GM12878 (cell line): ENCODE results near the gene CCR2. TPM values are rescaled to one million over a fixed set of nuclear protein-coding genes. Genes with fewer than 3 reads are reported as not detected.

Experiments
- ATAC-seq: fragments of 200-7000 bp; cut with Tn5 transposase; 3 replicates; pipeline ENCODE4 v1.9.1; 2020; ENCODE audit warnings: mild to moderate bottlenecking, moderate library complexity
- BruUV-seq: library from RNA; stranded (reverse); fragments of 400-500 nt; replicated peaks from 2 replicates; lab custom pipeline; 2021; lab: Mats Ljungman, UMichigan
- CTCF ChIA-PET: fragments of 300-600 bp; sonication (Branson Sonifier 250); formaldehyde crosslinking; extraction: SDS; loops from one replicate; lab custom pipeline; 2021; ENCODE audit warnings: inconsistent platforms; lab: Yijun Ruan, JAX
- POLR2A ChIA-PET: fragments of 350-600 bp; formaldehyde crosslinking; extraction: SDS; loops from one replicate; lab custom pipeline; 2021; ENCODE audit warnings: inconsistent platforms; lab: Charles Lee
- RAD21 ChIA-PET: fragments of 300-600 bp; sonication (Branson Sonifier 250); formaldehyde crosslinking; loops from one replicate; lab custom pipeline; 2023; ENCODE audit warnings: antibody characterized with exemption; ENCODE audit not compliant: unreplicated experiment; lab: Charles Lee
- SMC1A ChIA-PET: fragments of 300-600 bp; sonication (Branson Sonifier 250); formaldehyde crosslinking; loops from one replicate; lab custom pipeline; 2023; ENCODE audit not compliant: unreplicated experiment, uncharacterized antibody; lab: Charles Lee
- DNase-seq: peaks from one replicate; pipeline ENCODE4 v3.0.0-alpha.2; 2011; ENCODE audit warnings: low read depth, low spot score
- FAIRE-seq: peaks from 3 replicates; lab custom pipeline; 2011; peaks lifted over from hg19 to GRCh38; lab: Jason Lieb, UNC
- H2AFZ ChIP-seq: 2 replicates; pipeline ENCODE4 v1.6.0; 2011; ENCODE audit warnings: low read depth, low read length, control low read depth; ENCODE audit not compliant: control insufficient read depth
- H3K27ac ChIP-seq: 2 replicates; pipeline ENCODE4 v1.5.1; 2011; ENCODE audit warnings: control low read depth; ENCODE audit not compliant: control insufficient read depth, insufficient read depth
- H3K27me3 ChIP-seq, 2 experiments: replicated peaks in 1 of 2; 2 replicates each; pipeline versions ENCODE4 v1.6.0 to v1.6.1; 2011; ENCODE audit warnings: low read length in 1 of 2; ENCODE audit not compliant: control insufficient read depth in 2 of 2, insufficient read depth in 2 of 2
- H3K36me3 ChIP-seq, 2 experiments: 2 replicates each; pipeline ENCODE4 v1.5.1; 2011; ENCODE audit warnings: low read length in 1 of 2; ENCODE audit not compliant: control insufficient read depth in 2 of 2, insufficient read depth in 2 of 2
- H3K4me1 ChIP-seq: 2 replicates; pipeline ENCODE4 v1.6.1; 2011; ENCODE audit warnings: mild to moderate bottlenecking, low read length, moderate library complexity, mixed read lengths; ENCODE audit not compliant: control insufficient read depth, insufficient read depth
- H3K4me2 ChIP-seq: 2 replicates; pipeline ENCODE4 v1.6.0; 2011; ENCODE audit warnings: control low read depth; ENCODE audit not compliant: control insufficient read depth, insufficient read depth
- H3K4me3 ChIP-seq: fragments of 200-600 bp; sonication (generic); 2 replicates; pipeline ENCODE4 v1.5.1; 2016
- H3K79me2 ChIP-seq: 2 replicates; pipeline ENCODE4 v1.6.0; 2011; ENCODE audit warnings: low read length; ENCODE audit not compliant: control insufficient read depth, insufficient read depth
- H3K9ac ChIP-seq: 2 replicates; pipeline ENCODE4 v1.8.0; 2011; ENCODE audit warnings: low read length, control low read depth, mixed read lengths; ENCODE audit not compliant: control insufficient read depth, insufficient read depth
- H3K9me3 ChIP-seq: replicated peaks from 3 replicates; pipeline ENCODE4 v1.5.1; 2011; ENCODE audit warnings: mild to moderate bottlenecking, low read length; ENCODE audit not compliant: control insufficient read depth, insufficient read depth
- H4K20me1 ChIP-seq: 2 replicates; pipeline ENCODE4 v1.6.0; 2011; ENCODE audit not compliant: control insufficient read depth, insufficient read depth
- BHLHE40 ChIP-seq, 2 experiments: fragments of 450-650 bp in 1 of 2; IDR thresholded peaks; 2 replicates each; pipeline ENCODE4 v1.6.1; 2011 to 2017; ENCODE audit warnings: low read depth in 2 of 2, borderline replicate concordance in 1 of 2, improper control_type of control experiment in 1 of 2, low read length in 1 of 2, mild to moderate bottlenecking in 1 of 2
- HSF1 ChIP-seq: fragments of 150-350 bp; IDR thresholded peaks from 2 replicates; pipeline ENCODE4 v1.6.1; 2014; ENCODE audit warnings: mild to moderate bottlenecking, low read depth, low read length
- JUND ChIP-seq: IDR thresholded peaks from 2 replicates; pipeline ENCODE4 v1.6.1; 2012; ENCODE audit warnings: low read depth, mild to moderate bottlenecking, low read length, improper control_type of control experiment, moderate library complexity
- PAX5 ChIP-seq: IDR thresholded peaks from 2 replicates; pipeline ENCODE4 v1.6.1; 2011; ENCODE audit warnings: low read depth, low read length, borderline replicate concordance
- PRDM15 ChIP-seq: fragments of 450-650 bp; formaldehyde crosslinking; IDR thresholded peaks from 2 replicates; pipeline ENCODE4 v1.4.0; 2020; ENCODE audit warnings: mild to moderate bottlenecking, moderate library complexity
- SPI1 ChIP-seq: IDR thresholded peaks from 2 replicates; pipeline ENCODE4 v1.6.1; 2011; ENCODE audit warnings: low read depth, mild to moderate bottlenecking, low read length, moderate library complexity, borderline replicate concordance; ENCODE audit not compliant: insufficient read depth
- TBL1XR1 ChIP-seq: IDR thresholded peaks from 2 replicates; pipeline ENCODE4 v1.6.1; 2012; ENCODE audit warnings: low read depth, low read length, improper control_type of control experiment
- USF1 ChIP-seq: IDR thresholded peaks from 2 replicates; pipeline ENCODE4 v1.6.1; 2011; ENCODE audit warnings: borderline replicate concordance, low read depth, mild to moderate bottlenecking, moderate library complexity, mixed read lengths, low read length; ENCODE audit not compliant: insufficient read depth; ENCODE audit errors: extremely low read length
- ZBTB40 ChIP-seq: fragments of 450-650 bp; IDR thresholded peaks from 2 replicates; pipeline ENCODE4 v1.6.1; 2016; ENCODE audit warnings: mild to moderate bottlenecking, moderate library complexity, borderline replicate concordance
- WGBS: methylation state at CpG from one replicate; pipeline ENCODE4 v1.1.6; 2016; ENCODE audit warnings: low lambda C conversion rate; ENCODE audit not compliant: insufficient replicate concordance, insufficient coverage; ENCODE audit errors: missing lambda C conversion rate; 5-methylcytosine and 5-hydroxymethylcytosine counted together
- in situ Hi-C: fragments of 300-500 bp; cut with MboI; formaldehyde crosslinking; loops from 9 replicates; pipeline ENCODE4 v1.14.3; 2018; ENCODE audit warnings: mixed read lengths
- intact Hi-C: fragments of 100-400 bp; cut with micrococcal nuclease; formaldehyde crosslinking; loops from one replicate; pipeline ENCODE4 v1.14.2; 2022; ENCODE audit not compliant: unreplicated experiment
- polyA plus RNA-seq, 11 experiments: library from polyadenylated mRNA; depleted of rRNA in 4 of 11; unstranded in 6 of 11; stranded (reverse) in 5 of 11; fragments of >200 nt; fragmentation: Nextera tagmentation in 4 of 11; fragmentation: Illumina TruSeq in 1 of 11; extraction: Ambion mirVana in 4 of 11; extraction: Trizol in 1 of 11; gene quantifications; 1 replicate in 1 of 11; 2 replicates in 10 of 11; pipeline versions ENCODE4 v1.2.1 to v1.2.3, GENCODE V29; 2011 to 2016; ENCODE audit warnings: inconsistent platforms in 2 of 11, missing spikeins in 2 of 11, low read depth in 1 of 11
- total RNA-seq, 4 experiments: library from RNA; depleted of rRNA in 3 of 4; stranded (reverse); fragments of >200 nt in 3 of 4; fragmentation: Illumina TruSeq in 1 of 4; extraction: Trizol in 1 of 4; gene quantifications; 2 replicates each; pipeline versions ENCODE4 v1.2.1 to v1.2.3, GENCODE V29; 2013 to 2021

Gene CCR2
- total and polyA plus RNA-seq, 10 of the 15 experiments (the other 5 are each of a cell fraction or from before 2014, with no cell fraction given), result 1.9 to 4.7 (median 3.5) TPM; not detected in 1

- in situ Hi-C loops (no loop called here), intact Hi-C loops (no loop called here)
- Histone ChIP-seq H3K4me2 (no peak overlapping the region), H3K9ac (no peak overlapping the region), H3K36me3 (no peaks in the 10 kb centered on the region), H3K4me1 (peaks cover 11% of the 10 kb centered on the region), H3K27ac (no peak overlapping the region), H4K20me1 (no peaks in the 10 kb centered on the region), H3K9me3 (no peaks in the 10 kb centered on the region), H3K27me3 (no peaks in the 10 kb centered on the region), H3K79me2 (no peaks in the 10 kb centered on the region), H2AFZ (no peak overlapping the region), H3K4me3 (no peak overlapping the region)
- ChIA-PET CTCF (interaction anchor here (0.7 to 1.9 kb wide), 2 partner anchors 39 to 80 kb away, joined by 3 to 7 read pairs; partner anchors contain the start of gene CCR5), SMC1A (interaction anchor here (2.1 kb wide), 1 partner anchor 80 kb away, joined by 6 read pairs; no protein-coding TSS in a partner anchor), RAD21 (no interaction called here), POLR2A (interaction anchor here (1.1 kb wide), 1 partner anchor 336 kb away, joined by 3 read pairs; no protein-coding TSS in a partner anchor)
- no peak for FAIRE-seq
- no peak for TF ChIP-seq BHLHE40 (IDR thresholded peaks at IDR 0.05; ENCODE audit: borderline replicate concordance in 1 of 2, low read depth in 2 of 2, low read length in 1 of 2)
- no peak for TF ChIP-seq HSF1
- TF ChIP-seq PAX5, result no peak
- no peak for TF ChIP-seq PRDM15
- no peak for TF ChIP-seq TBL1XR1
- no peak for TF ChIP-seq JUND
- no peak for TF ChIP-seq SPI1
- TF ChIP-seq USF1, result no peak
- TF ChIP-seq ZBTB40, result no peak
- WGBS, result 92% methylated on average over 7 of the region's 7 CpGs
- BruUV-seq, result no TSS peak
- ATAC-seq, result no peak
- DNase-seq, result no peak
These were observed 54.9 kb downstream of the CCR2 start for GRCh38 chr3:46408853-46409252.
